ENCODE results near the gene LAMA2. TPM values are rescaled to one million over a fixed set of nuclear protein-coding genes. Genes with fewer than 3 reads are reported as not detected.

The LAMA2 gene
- polyA plus RNA-seq, 1 of the 3 experiments (the other 2 are of a cell fraction): 0.92 TPM

- ChIA-PET POLR2A (no interaction called here), CTCF (interaction anchor here (0.8 to 2.4 kb wide), 2 partner anchors 18 to 20 kb away, joined by 3 to 16 read pairs; no protein-coding TSS in a partner anchor)
- WGBS (ENCODE audit: low lambda C conversion rate): 2% methylated on average over 1 of the region's 1 CpG
- Histone ChIP-seq H3K36me3 (replicated peaks in 1 of 2; ENCODE audit: control insufficient read depth in 1 of 2, insufficient read depth in 2 of 2, low read length in 1 of 2) (no peaks in the 10 kb centered on the region), H3K79me2 (ENCODE audit: insufficient read depth) (no peaks in the 10 kb centered on the region), H3K27me3 (ENCODE audit: insufficient read depth) (peaks cover 5% of the 10 kb centered on the region; the same call in 1 of the 2 replicates), H3K4me2 (no peak overlapping the region), H3K9me3 (no peaks in the 10 kb centered on the region), H3K4me3 (ENCODE audit: low read depth in 2 of 2, low read length in 1 of 2) (no peak overlapping the region), H3F3A (replicated peaks; ENCODE audit: insufficient read depth) (no peaks in the 10 kb centered on the region), H3K4me1 (ENCODE audit: control insufficient read depth in 1 of 2, insufficient read depth in 2 of 2, low read depth in 1 of 2, low read length in 1 of 2) (no peaks in the 10 kb centered on the region), H4K20me1 (ENCODE audit: insufficient read depth) (no peaks in the 10 kb centered on the region), H2AFZ (ENCODE audit: low read depth) (no peak overlapping the region), H3K9ac (no peak overlapping the region), H3K9me2 (no peaks in the 10 kb centered on the region), H3K27ac (ENCODE audit: low read depth in 2 of 2, low read length in 1 of 2) (no peak overlapping the region)
- TF ChIP-seq EZH2phosphoT487 (IDR thresholded peaks at IDR 0.05; ENCODE audit: borderline replicate concordance, low read depth) (no peak), RFX5 (IDR thresholded peaks at IDR 0.05; ENCODE audit: low read length) (no peak), MEF2A (IDR thresholded peaks at IDR 0.05; ENCODE audit: borderline replicate concordance, low read depth) (no peak), FOXM1 (IDR thresholded peaks at IDR 0.05; ENCODE audit: low read depth) (no peak), CHD2 (IDR thresholded peaks at IDR 0.05; ENCODE audit: low read length, partially characterized antibody) (no peak)
- DNase-seq: no peak
Observed at GRCh38 chr6:129351807-129352206, 468.9 kb downstream of the LAMA2 start.

- Histone ChIP-seq H3K4me2 (no peak overlapping the region), H3F3A (replicated peaks; ENCODE audit: insufficient read depth) (no peaks in the 10 kb centered on the region), H2AFZ (ENCODE audit: low read depth) (no peak overlapping the region), H4K20me1 (ENCODE audit: insufficient read depth) (no peaks in the 10 kb centered on the region), H3K4me1 (ENCODE audit: control insufficient read depth in 1 of 2, insufficient read depth in 2 of 2, low read depth in 1 of 2, low read length in 1 of 2) (no peaks in the 10 kb centered on the region), H3K9me2 (no peaks in the 10 kb centered on the region), H3K27ac (ENCODE audit: low read depth in 2 of 2, low read length in 1 of 2) (no peak overlapping the region), H3K79me2 (ENCODE audit: insufficient read depth) (no peaks in the 10 kb centered on the region), H3K9me3 (no peaks in the 10 kb centered on the region), H3K27me3 (ENCODE audit: insufficient read depth) (peaks cover 5% of the 10 kb centered on the region; the same call in 1 of the 2 replicates), H3K9ac (no peak overlapping the region), H3K36me3 (replicated peaks in 1 of 2; ENCODE audit: control insufficient read depth in 1 of 2, insufficient read depth in 2 of 2, low read length in 1 of 2) (no peaks in the 10 kb centered on the region), H3K4me3 (ENCODE audit: low read depth in 2 of 2, low read length in 1 of 2) (no peak overlapping the region)
- WGBS (ENCODE audit: low lambda C conversion rate): 61% methylated on average over 8 of the region's 9 CpGs
- POLR2A ChIA-PET: no interaction called here
- CTCF ChIA-PET: no interaction called here
- TF ChIP-seq FOXJ3 (CRISPR knock-in tag; IDR thresholded peaks at IDR 0.05) (no peak), JUND (IDR thresholded peaks at IDR 0.05) (no peak), RAD21 (IDR thresholded peaks at IDR 0.05; ENCODE audit: low read length) (no peak), MAX (IDR thresholded peaks at IDR 0.05; ENCODE audit: low read depth) (no peak), RFX5 (IDR thresholded peaks at IDR 0.05; ENCODE audit: low read length) (no peak), FOXM1 (IDR thresholded peaks at IDR 0.05; ENCODE audit: low read depth) (no peak), CTCF (IDR thresholded peaks at IDR 0.05) (no peak), SMC3 (IDR thresholded peaks at IDR 0.05; ENCODE audit: low read depth, low read length) (no peak), IRF3 (IDR thresholded peaks at IDR 0.05; ENCODE audit: low read depth, low read length) (no peak), PBX3 (IDR thresholded peaks at IDR 0.05) (no peak), YY1 (IDR thresholded peaks at IDR 0.05; ENCODE audit: low read depth) (no peak), GATA2 (CRISPR knock-in tag; IDR thresholded peaks at IDR 0.05) (no peak), ZBTB33 (IDR thresholded peaks at IDR 0.05; ENCODE audit: borderline replicate concordance, low read depth) (no peak), TEAD4 (IDR thresholded peaks at IDR 0.05; ENCODE audit: borderline replicate concordance, insufficient read depth) (no peak), EZH2phosphoT487 (IDR thresholded peaks at IDR 0.05; ENCODE audit: borderline replicate concordance, low read depth) (no peak), USF1 (IDR thresholded peaks at IDR 0.05; ENCODE audit: borderline replicate concordance, low read depth) (no peak), TCF12 (IDR thresholded peaks at IDR 0.05) (no peak), POLR2AphosphoS5 (IDR thresholded peaks at IDR 0.05; ENCODE audit: low read depth, low read length) (no peak)
- no peak for DNase-seq
Observed at GRCh38 chr6:129353067-129353466, 470.1 kb downstream of the LAMA2 start.

Data from SK-N-SH (cell line).